CD14-positive monocyte (primary cell): ENCODE results near the gene DNMBP. TPM values are rescaled to one million over a fixed set of nuclear protein-coding genes. Genes with fewer than 3 reads are reported as not detected.
A peak's percentile ranks its signal among the peaks of the same experiment; 100 is the strongest.
"Not testable (repeated sequence)": the region's sequence is repeated elsewhere in the genome, so short reads cannot be mapped to it uniquely, and the experiment has no call there.

Source experiments
- DNase-seq, 3 donors: peaks; one replicate each; pipeline ENCODE4 v3.0.0-alpha.2; 2011 to 2022
- H2AFZ ChIP-seq: 2 replicates; pipeline ENCODE4 v1.6.0; 2012; ENCODE audit warnings: mild to moderate bottlenecking, low read depth, low read length, inconsistent platforms; ENCODE audit not compliant: insufficient read depth, poor library complexity, severe bottlenecking
- H3K27ac ChIP-seq, 2 donors: 1 replicate in 1 of 2; 2 replicates in 1 of 2; pipeline ENCODE4 v1.5.1; 2012 to 2013; ENCODE audit warnings: low read length in 2 of 2, control low read depth in 1 of 2, inconsistent platforms in 1 of 2, low read depth in 1 of 2, mild to moderate bottlenecking in 1 of 2
- H3K27me3 ChIP-seq, 2 donors: one replicate each; pipeline versions ENCODE4 v1.6.0 to v1.6.1; 2011 to 2013; ENCODE audit warnings: low read length in 2 of 2; ENCODE audit not compliant: control insufficient read depth in 2 of 2, insufficient read depth in 2 of 2
- H3K36me3 ChIP-seq, 2 donors: replicated peaks in 1 of 2; 1 replicate in 1 of 2; 2 replicates in 1 of 2; pipeline versions ENCODE4 v1.5.1 to v1.6.1; 2012 to 2013; ENCODE audit warnings: low read length in 2 of 2, control low read depth in 1 of 2, inconsistent platforms in 1 of 2, mild to moderate bottlenecking in 1 of 2; ENCODE audit not compliant: insufficient read depth in 2 of 2, control insufficient read depth in 1 of 2
- H3K4me1 ChIP-seq, 2 donors: 1 replicate in 1 of 2; 2 replicates in 1 of 2; pipeline versions ENCODE4 v1.5.1 to v1.6.1; 2012 to 2013; ENCODE audit warnings: low read length in 2 of 2, control low read depth in 1 of 2, inconsistent platforms in 1 of 2, mild to moderate bottlenecking in 1 of 2, moderate library complexity in 1 of 2; ENCODE audit not compliant: insufficient read depth in 2 of 2, control insufficient read depth in 1 of 2
- H3K4me2 ChIP-seq: replicated peaks from 2 replicates; pipeline ENCODE3; 2012; ENCODE audit warnings: low read length, moderate library complexity, mild to moderate bottlenecking; ENCODE audit not compliant: poor library complexity, severe bottlenecking; ENCODE audit errors: extremely low read depth
- H3K4me3 ChIP-seq, 3 experiments: fragments of 200-600 bp in 1 of 3; sonication (generic) in 1 of 3; replicated peaks in 1 of 3; 1 replicate in 2 of 3; 2 replicates in 1 of 3; pipeline ENCODE4 v1.5.1; 2011 to 2013; ENCODE audit warnings: low read length in 3 of 3, mild to moderate bottlenecking in 3 of 3, control low read depth in 2 of 3, low read depth in 2 of 3, inconsistent platforms in 1 of 3, moderate library complexity in 1 of 3
- H3K79me2 ChIP-seq: 2 replicates; pipeline ENCODE4 v1.6.0; 2012; ENCODE audit warnings: mild to moderate bottlenecking, control low read depth, inconsistent platforms, low read length, moderate library complexity; ENCODE audit not compliant: insufficient read depth
- H3K9ac ChIP-seq: 2 replicates; pipeline ENCODE4 v1.6.0; 2017; ENCODE audit warnings: low read length, mild to moderate bottlenecking; ENCODE audit not compliant: insufficient read depth, poor library complexity, severe bottlenecking
- H3K9me3 ChIP-seq, 2 donors: replicated peaks in 1 of 2; 1 replicate in 1 of 2; 2 replicates in 1 of 2; pipeline versions ENCODE4 v1.5.1 to v1.6.1; 2012 to 2013; ENCODE audit warnings: low read length in 2 of 2, control low read depth in 1 of 2; ENCODE audit not compliant: control insufficient read depth in 1 of 2, insufficient read depth in 1 of 2
- H4K20me1 ChIP-seq: 2 replicates; pipeline ENCODE4 v1.6.0; 2012; ENCODE audit warnings: mild to moderate bottlenecking, low read length, control low read depth, moderate library complexity; ENCODE audit not compliant: insufficient read depth
- H3K27ac Mint-ChIP-seq, 7 donors: one replicate each; pipeline ENCODE4 v1.8.0; 2020; ENCODE audit warnings: mild to moderate bottlenecking in 7 of 7, mixed read lengths in 7 of 7, moderate library complexity in 6 of 7, inconsistent platforms in 2 of 7
- H3K27me3 Mint-ChIP-seq, 3 donors: one replicate each; pipeline ENCODE4 v1.8.0; 2021 to 2022; ENCODE audit warnings: low read depth in 3 of 3, mild to moderate bottlenecking in 3 of 3, mixed read lengths in 3 of 3, moderate library complexity in 3 of 3, inconsistent platforms in 1 of 3
- H3K36me3 Mint-ChIP-seq, 2 donors: one replicate each; pipeline ENCODE4 v1.8.0; 2020; ENCODE audit warnings: mixed read lengths in 2 of 2, inconsistent platforms in 1 of 2, mild to moderate bottlenecking in 1 of 2
- H3K4me1 Mint-ChIP-seq: one replicate; pipeline ENCODE4 v1.8.0; 2020; ENCODE audit warnings: mild to moderate bottlenecking, mixed read lengths
- H3K4me3 Mint-ChIP-seq, 2 donors: one replicate each; pipeline ENCODE4 v1.8.0; 2020; ENCODE audit warnings: mild to moderate bottlenecking in 2 of 2, mixed read lengths in 2 of 2, moderate library complexity in 1 of 2
- H3K9me3 Mint-ChIP-seq, 7 donors: one replicate each; pipeline ENCODE4 v1.8.0; 2020 to 2022; ENCODE audit warnings: mixed read lengths in 7 of 7, mild to moderate bottlenecking in 6 of 7, moderate library complexity in 6 of 7, inconsistent platforms in 2 of 7
- CTCF ChIP-seq: fragments of 200-600 bp; IDR thresholded peaks from one replicate; pipeline ENCODE4 v1.8.0; 2022; ENCODE audit warnings: antibody characterized with exemption, mild to moderate bottlenecking
- WGBS: methylation state at CpG from one replicate; pipeline ENCODE4 v1.1.5; 2013; ENCODE audit warnings: missing lambda C conversion rate; ENCODE audit not compliant: insufficient coverage; 5-methylcytosine and 5-hydroxymethylcytosine counted together
- intact Hi-C, 2 donors: fragments of 100-400 bp; cut with micrococcal nuclease; formaldehyde crosslinking; loops; one replicate each; pipeline versions ENCODE4 v1.15.0 to v1.15.1; 2023
- polyA plus RNA-seq, 3 donors: library from polyadenylated mRNA; depleted of rRNA in 1 of 3; unstranded in 2 of 3; stranded (reverse) in 1 of 3; fragments of 300-500 nt in 2 of 3; fragments of >200 nt in 1 of 3; fragmentation: Illumina TruSeq in 2 of 3; gene quantifications; 1 replicate in 2 of 3; 2 replicates in 1 of 3; pipeline ENCODE4 v1.2.3, GENCODE V29; 2012 to 2021

Gene DNMBP
- polyA plus RNA-seq, 3 donors: 0.83 to 10.3 (median 1.2) TPM

DNA sequence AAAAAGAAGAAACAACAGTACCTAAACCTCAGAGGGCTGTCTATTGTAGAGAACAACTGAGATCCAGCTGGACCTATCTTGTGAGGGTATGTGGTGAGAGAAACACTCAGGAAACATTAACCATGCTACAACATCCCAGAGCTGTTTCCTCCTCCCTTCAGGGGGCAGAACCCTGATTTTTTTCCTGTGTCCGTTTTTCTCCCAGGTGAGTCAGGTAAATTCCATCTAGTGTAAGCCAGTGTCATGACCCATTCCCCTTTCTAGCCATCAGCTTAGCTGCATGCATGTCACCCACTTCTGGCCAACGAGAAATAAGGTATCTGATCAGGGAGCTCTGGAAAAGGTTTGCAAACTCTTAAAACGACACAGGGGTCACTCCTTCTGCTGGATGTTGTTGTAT lies 103.8 kb downstream of the DNMBP start:
- H3K4me3 Mint-ChIP-seq: no peak overlapping the region
- Histone ChIP-seq H3K79me2 (no peaks in the 10 kb centered on the region), H3K4me1 (no peaks in the 10 kb centered on the region), H3K9me3 (no peaks in the 10 kb centered on the region), H2AFZ (no peak overlapping the region), H3K4me3 (no peak overlapping the region), H3K9ac (no peak overlapping the region), H4K20me1 (no peaks in the 10 kb centered on the region), H3K36me3 (peaks cover 26 to 48% of the 10 kb centered on the region in 2 donors), H3K4me2 (no peak overlapping the region), H3K27ac (no peak overlapping the region), H3K27me3 (no peaks in the 10 kb centered on the region)
- no peak for DNase-seq
- 100% methylated on average over 1 of the region's 3 CpGs for WGBS
- H3K4me1 Mint-ChIP-seq: no peaks in the 10 kb centered on the region
- H3K27ac Mint-ChIP-seq: peak overlapping the region in 2 of 7 donors; percentile 24 to 32
- intact Hi-C loops: no loop called here
- peaks cover 0 to 3% (median 0%) of the 10 kb centered on the region in 7 donors for H3K9me3 Mint-ChIP-seq
- no peaks in the 10 kb centered on the region for H3K27me3 Mint-ChIP-seq
- TF ChIP-seq CTCF: no peak
- H3K36me3 Mint-ChIP-seq: peaks cover 31 to 57% of the 10 kb centered on the region in 2 donors

DNA sequence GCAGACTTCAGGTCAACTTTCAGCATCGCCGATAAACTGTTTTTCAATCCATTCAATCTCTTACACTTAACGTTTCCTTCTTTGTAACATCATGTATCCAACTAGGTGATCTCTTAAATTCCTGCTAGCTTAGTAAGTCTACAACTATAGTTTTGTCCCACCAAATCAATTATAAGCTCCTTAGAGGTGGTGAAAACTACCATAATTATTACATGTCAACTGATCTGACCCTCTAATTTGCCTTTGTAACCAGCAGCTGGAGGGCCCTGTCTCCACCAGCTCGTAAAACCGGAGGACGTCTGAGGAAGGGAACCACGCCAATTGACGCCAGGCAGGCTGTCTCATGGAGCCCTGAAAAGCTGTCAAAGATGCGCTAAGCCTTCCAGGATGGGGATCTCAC lies 113.9 kb downstream of the DNMBP start:
- H3K36me3 ChIP-seq: peaks cover 47 to 62% of the 10 kb centered on the region in 2 donors
- no peak overlapping the region for H3K4me3 ChIP-seq
- H3K27me3 ChIP-seq: no peaks in the 10 kb centered on the region
- intact Hi-C loops: no loop called here
- no peaks in the 10 kb centered on the region for H3K4me1 Mint-ChIP-seq
- no peak for TF ChIP-seq CTCF
- H3K79me2 ChIP-seq: no peaks in the 10 kb centered on the region
- no peak overlapping the region for H3K4me3 Mint-ChIP-seq
- no peaks in the 10 kb centered on the region for H4K20me1 ChIP-seq
- peaks cover 0 to 2% (median 0%) of the 10 kb centered on the region in 7 donors for H3K9me3 Mint-ChIP-seq
- H3K27ac Mint-ChIP-seq: no peak overlapping the region
- H3K4me1 ChIP-seq: no peaks in the 10 kb centered on the region
- H3K27ac ChIP-seq: no peak overlapping the region
- DNase-seq: no peak
- no peak overlapping the region for H3K9ac ChIP-seq
- no peaks in the 10 kb centered on the region for H3K27me3 Mint-ChIP-seq
- H2AFZ ChIP-seq: no peak overlapping the region
- peaks cover 60 to 75% of the 10 kb centered on the region in 2 donors for H3K36me3 Mint-ChIP-seq
- 98% methylated on average over 5 of the region's 9 CpGs for WGBS
- H3K9me3 ChIP-seq: no peaks in the 10 kb centered on the region
- no peak overlapping the region for H3K4me2 ChIP-seq

DNA sequence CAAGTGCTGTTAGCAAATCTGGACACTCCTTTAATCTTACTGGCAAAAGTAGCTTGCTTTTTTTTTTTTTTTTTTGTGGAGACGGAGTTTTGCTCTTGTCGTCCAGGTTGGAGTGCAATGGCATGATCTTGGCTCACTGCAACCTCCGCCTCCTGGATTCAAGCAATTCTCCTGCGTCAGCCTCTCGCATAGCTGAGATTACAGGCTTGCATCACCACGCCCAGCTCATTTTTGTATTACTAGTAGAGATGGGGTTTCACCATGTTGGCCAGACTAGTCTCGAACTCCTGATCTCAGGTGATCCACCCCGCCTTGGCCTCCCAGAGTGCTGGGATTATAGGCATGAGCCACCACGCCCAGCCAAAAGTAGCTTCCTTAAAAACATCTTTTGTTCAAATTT lies 114.7 kb downstream of the DNMBP start:
- H3K9me3 Mint-ChIP-seq, H3K9me3 ChIP-seq, intact Hi-C loops, H3K27me3 ChIP-seq, H3K27ac ChIP-seq, H3K4me2 ChIP-seq, H3K4me1 ChIP-seq, H3K4me1 Mint-ChIP-seq, H2AFZ ChIP-seq, H3K4me3 ChIP-seq, H3K9ac ChIP-seq, DNase-seq, H3K4me3 Mint-ChIP-seq, H4K20me1 ChIP-seq, H3K27ac Mint-ChIP-seq, H3K79me2 ChIP-seq, H3K27me3 Mint-ChIP-seq: not testable (repeated sequence)
- 93% methylated on average over 2 of the region's 9 CpGs for WGBS
- H3K36me3 ChIP-seq: peaks cover 47 to 62% of the 10 kb centered on the region in 2 donors
- peaks cover 60 to 78% of the 10 kb centered on the region in 2 donors for H3K36me3 Mint-ChIP-seq
